Lung (tissue), 12 donors: ENCODE data around the gene ASF1A. TPM values are rescaled to one million over a fixed set of nuclear protein-coding genes. Genes with fewer than 3 reads are reported as not detected.

ENCODE experiments used
- ATAC-seq: fragments of 200-7000 bp; cut with Tn5 transposase; one replicate; pipeline ENCODE4 v1.9.1; 2020; ENCODE audit warnings: moderate number of reproducible peaks; ENCODE audit not compliant: insufficient read depth, low FRiP score
- DNase-seq, 3 donors: peaks; one replicate each; pipeline ENCODE4 v3.0.0-alpha.2; 2013 to 2017
- H3K27ac ChIP-seq, 2 donors: one replicate each; pipeline ENCODE4 v1.5.1; 2013; ENCODE audit warnings: mild to moderate bottlenecking in 2 of 2, moderate library complexity in 2 of 2, control low read depth in 1 of 2, inconsistent platforms in 1 of 2, low read depth in 1 of 2, low read length in 1 of 2
- H3K27me3 ChIP-seq, 3 donors: one replicate each; pipeline ENCODE4 v1.5.1; 2013; ENCODE audit warnings: low read length in 2 of 3; ENCODE audit not compliant: control insufficient read depth in 3 of 3, insufficient read depth in 3 of 3
- H3K36me3 ChIP-seq, 4 donors: one replicate each; pipeline ENCODE4 v1.5.1; 2013; ENCODE audit warnings: low read length in 4 of 4, mild to moderate bottlenecking in 1 of 4, moderate library complexity in 1 of 4; ENCODE audit not compliant: control insufficient read depth in 4 of 4, insufficient read depth in 4 of 4
- H3K4me1 ChIP-seq, 5 donors: one replicate each; pipeline ENCODE4 v1.5.1; 2013; ENCODE audit warnings: low read length in 5 of 5, mild to moderate bottlenecking in 2 of 5, moderate library complexity in 1 of 5; ENCODE audit not compliant: control insufficient read depth in 5 of 5, insufficient read depth in 5 of 5
- H3K4me3 ChIP-seq: one replicate; pipeline ENCODE4 v1.5.1; 2013; ENCODE audit warnings: mild to moderate bottlenecking, control low read depth, moderate library complexity
- H3K9ac ChIP-seq, 2 donors: one replicate each; pipeline ENCODE4 v1.5.1; 2013; ENCODE audit warnings: low read length in 2 of 2, control low read depth in 1 of 2; ENCODE audit not compliant: insufficient read depth in 1 of 2
- H3K9me3 ChIP-seq, 4 donors: one replicate each; pipeline ENCODE4 v1.5.1; 2013; ENCODE audit warnings: low read length in 3 of 4, mild to moderate bottlenecking in 1 of 4, moderate library complexity in 1 of 4; ENCODE audit not compliant: control insufficient read depth in 4 of 4, insufficient read depth in 3 of 4
- CTCF ChIP-seq: IDR thresholded peaks from 2 replicates; pipeline ENCODE4 v1.5.1; 2012; ENCODE audit warnings: mild to moderate bottlenecking; ENCODE audit errors: control extremely low read depth, extremely low read depth
- WGBS, 2 donors: extraction: QIAGEN DNeasy Blood & Tissue Kit; methylation state at CpG; one replicate each; pipeline ENCODE4 v1.1.7; 2013; 5-methylcytosine and 5-hydroxymethylcytosine counted together
- polyA plus RNA-seq, 2 donors: library from polyadenylated mRNA; stranded (reverse); fragments of 200-250 nt; gene quantifications; one replicate each; pipeline ENCODE4 v1.2.1, GENCODE V29; 2013
- total RNA-seq, 2 donors: library from RNA; depleted of rRNA in 1 of 2; stranded (reverse); fragments of >200 nt in 1 of 2; gene quantifications; one replicate each; pipeline ENCODE4 v1.2.1, GENCODE V29; 2014 to 2021
- donor health status: control.
- donor health status: control.
- donor health status: Bipolar disorder and iron deficiency.
- donor health status: healthy.
- donor health status: DM: yes; HTN: yes; CAD: no.

Gene ASF1A
- total and polyA plus RNA-seq, 4 donors: 8.9 to 32.9 (median 23.9) TPM

- no peak for DNase-seq
Observed at GRCh38 chr6:118889163-118889562, 4.8 kb upstream of the ASF1A start.

GRCh38 chr6:118890997-118891790, 2.8 kb upstream of the ASF1A start:
- H3K27ac ChIP-seq: no peak overlapping the region
- ATAC-seq: no peak
- peaks cover 0 to 25% (median 9%) of the 10 kb centered on the region in 5 donors for H3K4me1 ChIP-seq
- no peaks in the 10 kb centered on the region for H3K9me3 ChIP-seq
- no peak for DNase-seq
- H3K4me3 ChIP-seq: no peak overlapping the region
- TF ChIP-seq CTCF: no peak
- H3K36me3 ChIP-seq: peaks cover 0 to 4% (median 0%) of the 10 kb centered on the region in 4 donors
- 76 to 82% methylated on average over 5 of the region's 5 CpGs for WGBS, 2 donors
- no peak overlapping the region for H3K9ac ChIP-seq
- H3K27me3 ChIP-seq: no peaks in the 10 kb centered on the region

More at GRCh38 chr6:118889163-118889562, 4.8 kb upstream of the ASF1A start:
- H3K9ac ChIP-seq: no peak overlapping the region
- no peak overlapping the region for H3K27ac ChIP-seq
- no peak for ATAC-seq
- TF ChIP-seq CTCF: no peak
- WGBS, 2 donors: 88 to 97% methylated on average over 4 of the region's 4 CpGs
- H3K36me3 ChIP-seq: no peaks in the 10 kb centered on the region
- H3K27me3 ChIP-seq: no peaks in the 10 kb centered on the region
- H3K4me1 ChIP-seq: peaks cover 0 to 16% (median 8%) of the 10 kb centered on the region in 5 donors
- H3K9me3 ChIP-seq: no peaks in the 10 kb centered on the region
- no peak overlapping the region for H3K4me3 ChIP-seq

- Histone ChIP-seq H3K9me3 (no peaks in the 10 kb centered on the region), H3K27me3 (no peaks in the 10 kb centered on the region), H3K36me3 (peaks cover 0 to 4% (median 0%) of the 10 kb centered on the region in 4 donors), H3K4me1 (peaks cover 1 to 36% (median 11%) of the 10 kb centered on the region in 5 donors), H3K9ac (peak overlapping the region; percentile 86 to 96), H3K27ac (peak overlapping the region in 1 of 2 donors; percentile 21), H3K4me3 (no peak overlapping the region)
- DNase-seq: no peak
- no peak for TF ChIP-seq CTCF
- 21 to 22% methylated on average over 6 of the region's 6 CpGs for WGBS, 2 donors
- no peak for ATAC-seq
Observed at GRCh38 chr6:118892355-118892991, 1.5 kb upstream of the ASF1A start.
